ENCODE measurements around the gene HTR3A. TPM values are rescaled to one million over a fixed set of nuclear protein-coding genes. Genes with fewer than 3 reads are reported as not detected.

HTR3A gene
- polyA plus RNA-seq, 1 donor from 2014 or later = 11.3 TPM

GRCh38 chr11:113991170-113991569 is 16.3 kb downstream of the HTR3A start:
- Mint-ChIP-seq H3K27me3 (peaks cover 2% of the 10 kb centered on the region), H3K36me3 (peaks cover 2% of the 10 kb centered on the region), H3K4me3 (no peak overlapping the region), H3K4me1 (peaks cover 0 to 4% (median 1%) of the 10 kb centered on the region in 3 donors), H3K27ac (no peak overlapping the region), H3K9me3 (peaks cover 0 to 1% (median 0%) of the 10 kb centered on the region in 3 donors)

DNA sequence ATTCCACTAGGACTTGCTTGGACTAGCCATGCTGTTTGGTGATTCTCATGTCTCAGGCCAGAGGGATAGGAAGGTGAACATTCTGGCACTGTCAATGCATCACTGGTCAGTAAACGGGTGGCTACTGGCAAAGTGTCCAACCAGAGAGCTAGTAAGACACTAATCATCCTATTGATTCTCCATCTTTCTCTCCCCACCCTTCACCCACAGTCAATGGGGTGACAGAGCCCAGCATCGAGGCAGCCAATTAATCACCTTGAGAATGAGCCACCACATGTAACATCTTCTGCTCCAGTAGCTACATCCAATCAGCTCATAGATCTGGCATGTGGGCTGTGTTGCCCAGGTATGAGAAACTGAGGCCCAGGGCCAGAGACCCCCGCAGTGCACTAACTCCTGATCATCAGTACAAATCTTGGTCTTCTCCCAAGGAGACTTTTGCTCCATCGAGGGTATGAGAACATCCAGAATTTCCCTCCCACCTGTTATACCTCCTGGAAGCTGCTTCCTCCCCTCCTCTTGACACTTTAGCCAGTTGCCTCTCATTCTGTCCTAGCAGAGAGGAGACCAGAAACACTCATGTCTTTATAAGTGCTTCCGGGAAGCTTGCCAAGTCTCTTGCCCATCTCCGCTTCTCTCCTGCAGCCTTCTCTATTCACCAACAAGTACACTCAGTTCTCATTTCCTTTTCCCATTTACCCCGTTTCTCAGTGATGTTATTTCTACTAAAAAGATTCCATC is 17.0 kb downstream of the HTR3A start:
- peaks cover 2% of the 10 kb centered on the region for H3K27me3 Mint-ChIP-seq
- no peak overlapping the region for H3K27ac Mint-ChIP-seq
- peaks cover 2% of the 10 kb centered on the region for H3K36me3 Mint-ChIP-seq
- H3K4me3 Mint-ChIP-seq = no peak overlapping the region
- H3K9me3 Mint-ChIP-seq = peaks cover 0 to 1% (median 0%) of the 10 kb centered on the region in 3 donors
- peaks cover 0 to 4% (median 1%) of the 10 kb centered on the region in 3 donors for H3K4me1 Mint-ChIP-seq

DNA sequence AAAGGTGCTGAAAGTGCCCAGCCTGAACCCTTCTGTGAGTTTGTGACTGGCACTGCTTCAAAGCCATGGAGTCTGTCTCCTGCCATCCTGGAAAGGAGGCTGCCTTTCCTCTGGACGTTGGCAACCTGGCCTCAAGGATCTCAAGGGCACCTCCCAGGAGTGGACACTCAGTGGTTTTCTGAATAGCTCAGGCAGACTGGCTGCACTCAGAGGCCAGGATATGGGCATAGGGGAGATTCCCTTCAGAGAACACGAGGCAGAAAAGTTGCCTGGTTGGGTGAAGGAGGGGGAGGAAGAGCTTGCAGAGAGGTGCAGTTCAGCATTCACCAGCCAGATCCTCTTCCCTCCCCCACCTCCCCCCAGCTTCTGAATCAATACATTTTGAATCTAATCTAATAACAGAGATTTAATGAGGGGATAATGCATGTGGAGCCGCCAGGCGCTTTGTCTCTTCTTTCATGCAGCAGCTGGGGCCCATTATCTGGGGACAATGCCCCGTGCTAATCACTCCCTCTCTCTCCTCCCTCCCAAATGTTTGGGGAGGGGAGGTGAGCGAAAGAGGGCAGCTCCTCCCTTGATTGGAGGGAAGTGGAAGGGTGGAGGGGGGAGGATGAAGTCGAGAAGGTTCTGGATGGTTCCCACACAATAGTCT is 17.7 kb downstream of the HTR3A start:
- peaks cover 0 to 1% (median 0%) of the 10 kb centered on the region in 3 donors for H3K9me3 Mint-ChIP-seq
- no peak overlapping the region for H3K4me3 Mint-ChIP-seq
- peaks cover 2% of the 10 kb centered on the region for H3K27me3 Mint-ChIP-seq
- no peak overlapping the region for H3K27ac Mint-ChIP-seq
- peaks cover 0 to 4% (median 1%) of the 10 kb centered on the region in 3 donors for H3K4me1 Mint-ChIP-seq
- H3K36me3 Mint-ChIP-seq = peaks cover 2% of the 10 kb centered on the region

- H3K36me3 Mint-ChIP-seq = no peaks in the 10 kb centered on the region
- no peak overlapping the region for H3K4me3 Mint-ChIP-seq
- H3K4me1 Mint-ChIP-seq = peaks cover 0 to 4% (median 0%) of the 10 kb centered on the region in 3 donors
- H3K9me3 Mint-ChIP-seq = no peaks in the 10 kb centered on the region
- peaks cover 4% of the 10 kb centered on the region for H3K27me3 Mint-ChIP-seq
- H3K27ac Mint-ChIP-seq = peak overlapping the region in 1 of 3 donors; percentile 92
These were observed 19.4 kb downstream of the HTR3A start for GRCh38 chr11:113994077-113994954.

DNA sequence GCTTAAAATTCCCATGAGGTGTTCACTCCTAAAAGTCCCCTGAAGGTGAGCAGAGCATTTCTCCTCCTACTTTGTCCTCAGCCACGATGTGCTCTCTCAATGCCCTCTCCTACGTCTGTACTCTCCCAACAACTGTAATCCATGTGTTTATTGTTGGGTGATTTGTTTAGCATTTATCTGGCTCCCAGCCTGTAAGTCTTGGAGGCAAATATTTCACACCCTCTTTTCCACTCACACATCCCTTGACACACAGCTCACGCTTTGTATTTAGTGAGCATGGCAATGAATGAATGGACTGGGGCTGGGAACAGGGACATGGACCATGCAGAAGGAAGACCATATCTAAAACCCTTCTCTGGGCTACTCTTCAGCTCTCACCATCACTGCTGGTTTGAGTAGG is 22.6 kb downstream of the HTR3A start:
- H3K9me3 Mint-ChIP-seq = no peaks in the 10 kb centered on the region
- no peak overlapping the region for H3K27ac Mint-ChIP-seq
- H3K36me3 Mint-ChIP-seq = no peaks in the 10 kb centered on the region
- peaks cover 0 to 1% (median 0%) of the 10 kb centered on the region in 3 donors for H3K4me1 Mint-ChIP-seq
- H3K4me3 Mint-ChIP-seq = no peak overlapping the region
- peaks cover 11% of the 10 kb centered on the region for H3K27me3 Mint-ChIP-seq

DNA sequence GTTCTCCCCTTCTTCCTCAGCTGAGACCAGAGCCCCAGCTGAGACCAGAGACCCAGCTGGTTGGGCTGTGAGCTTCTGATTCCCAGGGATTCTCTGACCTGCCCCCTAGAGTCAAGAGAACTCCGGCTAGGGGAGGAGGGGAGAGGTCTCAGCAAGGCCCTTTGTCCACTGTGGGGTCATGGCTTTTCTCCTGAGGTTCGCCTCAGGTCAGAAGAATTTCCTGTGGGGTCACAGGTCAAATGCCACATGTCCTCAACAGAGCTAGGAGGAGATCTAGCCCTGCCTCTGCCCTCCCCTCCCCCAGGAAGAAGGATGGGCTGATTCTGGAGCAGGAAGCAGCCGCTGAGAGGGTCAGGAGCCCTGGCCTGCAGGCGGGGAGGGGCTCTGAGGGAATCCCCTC is 23.7 kb downstream of the HTR3A start:
- no peak overlapping the region for H3K4me3 Mint-ChIP-seq
- H3K27me3 Mint-ChIP-seq = peaks cover 11% of the 10 kb centered on the region
- H3K4me1 Mint-ChIP-seq = no peaks in the 10 kb centered on the region
- no peaks in the 10 kb centered on the region for H3K36me3 Mint-ChIP-seq
- H3K9me3 Mint-ChIP-seq = no peaks in the 10 kb centered on the region
- no peak overlapping the region for H3K27ac Mint-ChIP-seq

- H3K27ac Mint-ChIP-seq = no peak overlapping the region
- peaks cover 9% of the 10 kb centered on the region for H3K27me3 Mint-ChIP-seq
- no peaks in the 10 kb centered on the region for H3K36me3 Mint-ChIP-seq
- H3K9me3 Mint-ChIP-seq = no peaks in the 10 kb centered on the region
- H3K4me1 Mint-ChIP-seq = no peaks in the 10 kb centered on the region
- H3K4me3 Mint-ChIP-seq = no peak overlapping the region
These were observed 25.6 kb downstream of the HTR3A start for GRCh38 chr11:114000526-114000925.

GRCh38 chr11:114001416-114001815 is 26.5 kb downstream of the HTR3A start:
- Mint-ChIP-seq H3K27ac (no peak overlapping the region), H3K9me3 (no peaks in the 10 kb centered on the region), H3K4me1 (no peaks in the 10 kb centered on the region), H3K27me3 (peaks cover 9% of the 10 kb centered on the region), H3K4me3 (no peak overlapping the region), H3K36me3 (no peaks in the 10 kb centered on the region)

GRCh38 chr11:114008331-114008730 is 33.4 kb downstream of the HTR3A start:
- Mint-ChIP-seq H3K4me1 (peaks cover 0 to 2% (median 0%) of the 10 kb centered on the region in 3 donors), H3K4me3 (no peak overlapping the region), H3K36me3 (no peaks in the 10 kb centered on the region)

DNA sequence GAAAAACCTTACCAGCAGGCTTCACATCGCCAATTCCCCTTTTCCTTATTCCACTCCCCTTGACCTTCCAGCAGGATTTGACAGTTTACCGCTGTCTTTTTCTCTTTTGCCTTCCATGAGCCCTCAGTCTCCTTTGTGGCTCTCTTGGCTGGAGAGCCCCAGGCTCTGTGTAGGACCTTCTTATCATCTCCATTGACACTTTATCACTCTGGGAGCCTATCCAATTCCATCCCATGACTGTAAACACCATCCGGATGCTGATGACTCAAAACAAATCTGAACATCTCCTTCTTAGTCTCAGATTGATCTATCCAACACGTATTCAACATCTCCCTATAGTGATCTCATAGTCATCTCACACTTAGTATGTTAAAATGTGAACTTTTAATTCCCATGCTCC is 36.0 kb downstream of the HTR3A start:
- peaks cover 12% of the 10 kb centered on the region for H3K27me3 Mint-ChIP-seq
- no peaks in the 10 kb centered on the region for H3K36me3 Mint-ChIP-seq
- peaks cover 0 to 7% (median 6%) of the 10 kb centered on the region in 3 donors for H3K4me1 Mint-ChIP-seq
- no peak overlapping the region for H3K27ac Mint-ChIP-seq
- H3K4me3 Mint-ChIP-seq = no peak overlapping the region
- H3K9me3 Mint-ChIP-seq = no peaks in the 10 kb centered on the region

More at GRCh38 chr11:114008331-114008730, 33.4 kb downstream of the HTR3A start:
- Mint-ChIP-seq H3K27ac (no peak overlapping the region), H3K9me3 (no peaks in the 10 kb centered on the region), H3K27me3 (peaks cover 12% of the 10 kb centered on the region)

GRCh38 chr11:114011443-114011842 is 36.5 kb downstream of the HTR3A start:
- Mint-ChIP-seq H3K36me3 (no peaks in the 10 kb centered on the region), H3K27me3 (peaks cover 12% of the 10 kb centered on the region), H3K4me1 (peaks cover 0 to 7% (median 6%) of the 10 kb centered on the region in 3 donors), H3K4me3 (no peak overlapping the region), H3K9me3 (no peaks in the 10 kb centered on the region), H3K27ac (no peak overlapping the region)

- peaks cover 0 to 7% (median 6%) of the 10 kb centered on the region in 3 donors for H3K4me1 Mint-ChIP-seq
- peaks cover 3% of the 10 kb centered on the region for H3K36me3 Mint-ChIP-seq
- H3K27ac Mint-ChIP-seq = no peak overlapping the region
These were observed 40.2 kb downstream of the HTR3A start for GRCh38 chr11:114015117-114015516.

DNA sequence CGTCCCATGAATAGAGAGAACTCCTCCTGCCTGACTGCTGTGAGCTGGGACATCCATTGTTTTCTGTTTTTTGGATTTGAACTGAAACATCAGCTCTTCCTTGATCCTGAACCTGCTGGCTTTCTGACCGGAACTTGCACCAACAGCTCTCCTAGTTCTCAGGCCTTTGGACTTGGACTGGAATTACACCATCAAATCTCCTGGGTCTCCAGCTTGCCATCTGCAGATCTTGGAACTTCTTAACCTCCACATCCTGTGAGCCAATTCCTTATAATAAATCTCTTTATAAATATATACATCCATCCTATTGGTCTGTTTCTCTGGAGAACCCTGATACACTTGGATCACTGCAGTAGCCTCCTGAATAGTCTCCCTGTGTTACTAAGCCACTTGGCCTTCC is 42.1 kb downstream of the HTR3A start:
- peaks cover 3% of the 10 kb centered on the region for H3K36me3 Mint-ChIP-seq
- no peaks in the 10 kb centered on the region for H3K9me3 Mint-ChIP-seq
- H3K4me1 Mint-ChIP-seq = peaks cover 0 to 7% (median 6%) of the 10 kb centered on the region in 3 donors
- H3K27me3 Mint-ChIP-seq = peaks cover 7% of the 10 kb centered on the region
- H3K4me3 Mint-ChIP-seq = no peak overlapping the region
- H3K27ac Mint-ChIP-seq = no peak overlapping the region

More at GRCh38 chr11:114015117-114015516, 40.2 kb downstream of the HTR3A start:
- no peak overlapping the region for H3K4me3 Mint-ChIP-seq
- no peaks in the 10 kb centered on the region for H3K9me3 Mint-ChIP-seq
- H3K27me3 Mint-ChIP-seq = peaks cover 9% of the 10 kb centered on the region

DNA sequence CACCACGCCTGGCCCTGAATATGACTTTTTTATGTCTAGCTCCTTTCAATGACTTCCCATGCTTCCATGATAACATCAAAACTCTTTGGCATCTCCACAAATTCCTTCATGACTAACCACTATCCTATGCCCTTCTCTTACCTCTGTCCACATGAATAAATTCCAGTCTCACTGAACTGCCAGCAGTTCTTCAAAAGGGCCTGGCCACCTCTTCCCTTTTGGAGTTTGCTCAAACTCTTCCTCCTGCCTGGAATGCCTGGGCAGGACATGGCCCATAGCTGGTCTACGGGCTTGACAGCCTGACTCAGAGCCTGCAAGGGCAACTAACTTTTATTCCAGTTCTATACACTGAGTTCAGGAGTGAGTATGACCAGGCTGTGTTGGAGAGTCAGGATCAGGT is 42.8 kb downstream of the HTR3A start:
- Mint-ChIP-seq H3K27me3 (peaks cover 1% of the 10 kb centered on the region), H3K4me1 (peaks cover 0 to 6% (median 5%) of the 10 kb centered on the region in 3 donors), H3K27ac (no peak overlapping the region), H3K9me3 (no peaks in the 10 kb centered on the region), H3K36me3 (peaks cover 3% of the 10 kb centered on the region), H3K4me3 (no peak overlapping the region)

- Mint-ChIP-seq H3K4me1 (peaks cover 0 to 5% (median 3%) of the 10 kb centered on the region in 3 donors), H3K27me3 (peaks cover 1% of the 10 kb centered on the region), H3K4me3 (no peak overlapping the region), H3K9me3 (no peaks in the 10 kb centered on the region), H3K27ac (no peak overlapping the region), H3K36me3 (peaks cover 3% of the 10 kb centered on the region)
These were observed 44.1 kb downstream of the HTR3A start for GRCh38 chr11:114019046-114019445.

Data from IgD-negative memory B cell (primary cell).